Mononuclear cell (primary cell): ENCODE measurements around the gene DLK1. TPM values are rescaled to one million over a fixed set of nuclear protein-coding genes. Genes with fewer than 3 reads are reported as not detected.

Source experiments
- H3K27me3 ChIP-seq: 2 replicates; pipeline ENCODE4 v1.6.0; 2011; ENCODE audit warnings: low read length, control low read depth; ENCODE audit not compliant: insufficient read depth
- H3K4me1 ChIP-seq: 2 replicates; pipeline ENCODE4 v1.5.1; 2011; ENCODE audit warnings: mild to moderate bottlenecking, low read length, control low read depth; ENCODE audit not compliant: insufficient read depth
- H3K4me3 ChIP-seq: 2 replicates; pipeline ENCODE4 v1.5.1; 2011; ENCODE audit warnings: mild to moderate bottlenecking, low read length, moderate library complexity
- H3K9me3 ChIP-seq: 2 replicates; pipeline ENCODE4 v1.5.1; 2011; ENCODE audit warnings: low read depth, mild to moderate bottlenecking, control low read depth, low read length
- total RNA-seq: library from RNA; depleted of rRNA; stranded (reverse); fragments of >200 nt; gene quantifications from one replicate; pipeline ENCODE4 v1.2.3, GENCODE V29; 2012

DLK1 gene
- total RNA-seq, 1 donor = not detected

- Histone ChIP-seq H3K27me3 (no peaks in the 10 kb centered on the region), H3K4me1 (no peaks in the 10 kb centered on the region), H3K9me3 (no peaks in the 10 kb centered on the region), H3K4me3 (no peak overlapping the region)
Observed at GRCh38 chr14:100703386-100704220, 23.1 kb upstream of the DLK1 start.

GRCh38 chr14:100706200-100706599 lies 20.5 kb upstream of the DLK1 start:
- H3K27me3 ChIP-seq = no peaks in the 10 kb centered on the region
- no peaks in the 10 kb centered on the region for H3K9me3 ChIP-seq
- H3K4me3 ChIP-seq = no peak overlapping the region
- H3K4me1 ChIP-seq = peaks cover 17% of the 10 kb centered on the region

GRCh38 chr14:100706860-100707259 lies 19.8 kb upstream of the DLK1 start:
- Histone ChIP-seq H3K9me3 (no peaks in the 10 kb centered on the region), H3K4me1 (peaks cover 23% of the 10 kb centered on the region), H3K4me3 (no peak overlapping the region), H3K27me3 (no peaks in the 10 kb centered on the region)

GRCh38 chr14:100708425-100709288 lies 18.0 kb upstream of the DLK1 start:
- Histone ChIP-seq H3K4me1 (peaks cover 28% of the 10 kb centered on the region), H3K9me3 (no peaks in the 10 kb centered on the region), H3K4me3 (no peak overlapping the region), H3K27me3 (no peaks in the 10 kb centered on the region)

GRCh38 chr14:100709289-100710284 lies 17.1 kb upstream of the DLK1 start:
- H3K9me3 ChIP-seq = no peaks in the 10 kb centered on the region
- no peaks in the 10 kb centered on the region for H3K27me3 ChIP-seq
- peaks cover 28% of the 10 kb centered on the region for H3K4me1 ChIP-seq
- no peak overlapping the region for H3K4me3 ChIP-seq

GRCh38 chr14:100710391-100710790 lies 16.3 kb upstream of the DLK1 start:
- no peak overlapping the region for H3K4me3 ChIP-seq
- H3K4me1 ChIP-seq = peaks cover 28% of the 10 kb centered on the region
- H3K27me3 ChIP-seq = no peaks in the 10 kb centered on the region
- no peaks in the 10 kb centered on the region for H3K9me3 ChIP-seq

- Histone ChIP-seq H3K9me3 (no peaks in the 10 kb centered on the region), H3K4me1 (peaks cover 28% of the 10 kb centered on the region), H3K4me3 (no peak overlapping the region), H3K27me3 (no peaks in the 10 kb centered on the region)
Observed at GRCh38 chr14:100710826-100711462, 15.7 kb upstream of the DLK1 start.

GRCh38 chr14:100711493-100711892 lies 15.2 kb upstream of the DLK1 start:
- peaks cover 28% of the 10 kb centered on the region for H3K4me1 ChIP-seq
- H3K27me3 ChIP-seq = no peaks in the 10 kb centered on the region
- no peak overlapping the region for H3K4me3 ChIP-seq
- no peaks in the 10 kb centered on the region for H3K9me3 ChIP-seq

- H3K4me3 ChIP-seq = no peak overlapping the region
- H3K9me3 ChIP-seq = no peaks in the 10 kb centered on the region
- H3K4me1 ChIP-seq = peaks cover 28% of the 10 kb centered on the region
- no peaks in the 10 kb centered on the region for H3K27me3 ChIP-seq
Observed at GRCh38 chr14:100712490-100712889, 14.2 kb upstream of the DLK1 start.

- no peak overlapping the region for H3K4me3 ChIP-seq
- H3K9me3 ChIP-seq = no peaks in the 10 kb centered on the region
- H3K27me3 ChIP-seq = no peaks in the 10 kb centered on the region
- H3K4me1 ChIP-seq = peaks cover 28% of the 10 kb centered on the region
Observed at GRCh38 chr14:100713705-100714104, 13.0 kb upstream of the DLK1 start.

GRCh38 chr14:100714258-100714892 lies 12.3 kb upstream of the DLK1 start:
- Histone ChIP-seq H3K4me1 (peaks cover 26% of the 10 kb centered on the region), H3K4me3 (no peak overlapping the region), H3K27me3 (no peaks in the 10 kb centered on the region), H3K9me3 (no peaks in the 10 kb centered on the region)

- peaks cover 20% of the 10 kb centered on the region for H3K4me1 ChIP-seq
- H3K9me3 ChIP-seq = no peaks in the 10 kb centered on the region
- H3K4me3 ChIP-seq = no peak overlapping the region
- no peaks in the 10 kb centered on the region for H3K27me3 ChIP-seq
Observed at GRCh38 chr14:100715332-100715731, 11.4 kb upstream of the DLK1 start.

GRCh38 chr14:100715803-100716202 lies 10.9 kb upstream of the DLK1 start:
- Histone ChIP-seq H3K4me1 (peaks cover 15% of the 10 kb centered on the region), H3K27me3 (no peaks in the 10 kb centered on the region), H3K9me3 (no peaks in the 10 kb centered on the region), H3K4me3 (no peak overlapping the region)

GRCh38 chr14:100717386-100717785 lies 9.3 kb upstream of the DLK1 start:
- H3K27me3 ChIP-seq = no peaks in the 10 kb centered on the region
- no peak overlapping the region for H3K4me3 ChIP-seq
- H3K4me1 ChIP-seq = no peaks in the 10 kb centered on the region
- H3K9me3 ChIP-seq = no peaks in the 10 kb centered on the region
